ENCODE data around the gene TMEM143.
A peak's percentile ranks its signal among the peaks of the same experiment; 100 is the strongest.
"Not testable (repeated sequence)": the region's sequence is repeated elsewhere in the genome, so short reads cannot be mapped to it uniquely, and the experiment has no call there.

Gene TMEM143

DNA sequence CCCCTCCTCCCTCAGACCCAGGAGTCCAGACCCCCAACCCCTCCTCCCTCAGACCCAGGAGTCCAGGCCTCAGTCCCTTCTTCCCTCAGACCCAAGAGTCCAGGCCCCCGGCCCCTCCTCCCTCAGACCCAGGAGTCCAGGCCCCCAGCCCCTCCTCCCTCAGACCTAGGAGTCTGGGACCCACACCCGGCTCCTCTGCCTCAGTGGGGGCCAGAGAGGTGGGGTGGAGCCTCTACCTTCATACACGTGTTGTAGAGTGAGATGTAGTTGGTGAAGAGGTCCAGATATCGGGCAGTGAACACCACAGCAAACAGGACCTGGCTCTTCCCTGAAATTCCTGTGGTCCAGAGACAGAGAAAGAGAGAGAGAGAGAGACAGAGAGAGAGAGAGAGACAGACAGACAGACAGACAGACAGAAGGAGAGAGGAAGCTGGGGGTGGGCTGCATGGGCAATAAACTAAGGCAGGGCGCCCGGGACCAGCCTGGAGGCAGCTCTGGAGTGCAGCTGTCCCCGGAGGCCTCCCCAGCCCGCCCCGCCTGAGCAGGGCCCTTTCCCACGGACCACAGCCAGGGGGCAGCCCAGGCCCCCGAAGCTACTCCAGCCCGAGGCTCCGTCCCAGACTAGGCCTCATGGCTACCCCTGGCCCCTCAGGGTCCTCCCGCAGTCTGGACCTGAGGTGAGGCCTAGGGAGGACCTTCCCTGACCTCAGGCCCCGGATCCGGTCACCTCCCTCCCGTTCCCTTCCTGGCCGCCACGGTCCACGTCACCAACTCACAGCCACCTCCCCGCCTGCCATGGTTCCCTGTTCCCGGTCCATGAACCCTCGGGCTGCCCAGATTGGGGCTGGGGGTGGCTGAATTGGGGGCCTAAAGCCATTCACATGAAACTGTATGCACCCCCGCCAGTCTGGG, 26.7 kb upstream of the TMEM143 start:
- DNase-seq, result peak; percentile 58 to 59

- DNase-seq, result no peak
These were observed 23.2 kb upstream of the TMEM143 start for GRCh38 chr19:48386981-48387380.

- no peak for DNase-seq
These were observed 21.8 kb upstream of the TMEM143 start for GRCh38 chr19:48385461-48386087.

DNA sequence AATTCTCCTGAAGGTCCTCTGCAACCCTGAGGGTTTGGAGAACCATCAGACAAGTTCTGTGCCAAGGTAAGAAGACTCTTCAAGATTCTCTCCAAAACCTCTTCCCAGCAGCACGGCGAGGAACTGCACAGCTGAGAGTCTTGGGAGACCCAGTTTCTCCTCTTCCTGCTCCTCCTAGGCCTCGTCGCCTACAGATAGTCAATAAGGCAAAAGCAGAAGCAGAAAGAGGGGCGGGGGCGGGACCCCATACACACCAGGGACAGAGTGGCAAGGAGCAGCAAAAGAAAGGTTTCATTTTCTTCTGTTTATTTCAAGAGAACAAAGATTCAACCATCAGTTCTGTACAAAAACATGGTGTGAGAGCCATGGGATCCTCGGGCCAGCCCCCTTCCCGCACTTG, 18.5 kb upstream of the TMEM143 start:
- no peak for DNase-seq

DNA sequence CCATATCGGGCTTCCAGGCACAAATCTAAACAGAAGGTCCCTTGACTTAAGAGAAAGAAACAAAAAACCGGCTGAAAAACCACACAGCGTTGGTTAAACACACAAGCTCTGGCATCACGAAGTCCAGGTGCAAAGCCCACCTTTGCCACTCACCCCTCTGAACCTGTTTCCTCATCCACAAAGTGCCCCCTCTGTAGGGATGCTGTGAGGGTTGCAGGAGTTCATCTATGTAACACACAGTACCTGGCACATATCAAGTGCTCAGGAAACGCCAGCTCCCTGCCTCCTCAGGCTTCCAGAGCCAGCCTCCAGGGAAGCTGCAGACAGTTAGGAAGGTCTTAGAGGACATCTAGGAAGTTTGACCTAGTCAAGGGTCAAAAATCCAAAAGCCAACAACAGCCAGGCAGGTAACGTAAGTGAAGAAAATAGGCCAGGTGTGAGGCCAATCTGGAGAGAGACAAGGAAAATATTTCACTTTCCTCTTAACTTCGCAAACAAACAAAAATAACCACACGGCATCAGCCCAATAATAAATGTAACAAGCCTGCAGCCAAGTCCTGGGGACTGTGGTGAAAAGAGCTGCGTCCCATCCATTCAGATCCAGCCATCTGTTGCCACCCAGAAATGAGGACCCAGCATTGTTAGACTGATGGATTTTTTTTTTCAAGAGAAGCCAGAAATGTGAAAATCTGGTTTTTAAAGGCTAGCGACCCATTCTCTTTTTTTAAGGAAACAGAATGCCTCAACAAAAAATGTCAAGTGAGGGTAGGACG, 17.6 kb upstream of the TMEM143 start:
- DNase-seq, result no peak

DNA sequence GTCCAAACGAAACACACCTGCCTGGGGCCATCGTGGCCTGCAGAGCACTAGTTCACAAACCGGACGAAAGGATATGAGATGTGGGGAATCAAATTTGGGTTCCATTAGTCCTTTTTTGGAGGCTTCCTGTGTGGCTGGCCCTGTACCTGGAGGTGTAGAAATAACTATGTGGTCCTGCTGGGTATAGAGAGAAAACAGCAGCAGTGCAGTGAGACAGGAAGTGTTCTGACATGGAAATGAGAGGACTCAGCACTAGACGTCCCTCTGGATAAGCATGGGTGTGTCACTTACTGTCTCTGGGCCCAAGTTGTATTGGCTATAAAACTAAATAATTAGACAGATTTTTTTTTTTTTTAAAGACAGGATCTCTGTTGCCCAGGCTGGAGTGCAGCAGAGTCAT, 15.3 kb upstream of the TMEM143 start:
- no peak for DNase-seq

DNA sequence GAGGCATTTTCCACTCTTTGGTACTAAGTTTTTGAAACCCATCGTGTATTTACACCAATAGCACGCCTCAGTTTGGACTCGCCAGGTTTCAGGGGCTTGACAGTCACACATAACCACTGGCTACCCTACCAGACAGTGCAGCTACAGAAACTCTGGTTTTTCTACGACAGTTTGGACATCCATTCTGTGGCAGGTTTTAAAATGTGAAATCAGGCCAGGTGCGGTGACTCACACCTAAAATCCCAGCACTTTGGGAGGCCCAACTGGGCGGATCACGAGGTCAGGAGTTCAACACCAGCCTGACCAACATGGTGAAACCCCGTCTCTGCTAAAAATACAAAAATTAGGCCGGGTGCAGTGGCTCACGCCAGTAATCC, 14.4 kb upstream of the TMEM143 start:
- DNase-seq, result no peak

DNA sequence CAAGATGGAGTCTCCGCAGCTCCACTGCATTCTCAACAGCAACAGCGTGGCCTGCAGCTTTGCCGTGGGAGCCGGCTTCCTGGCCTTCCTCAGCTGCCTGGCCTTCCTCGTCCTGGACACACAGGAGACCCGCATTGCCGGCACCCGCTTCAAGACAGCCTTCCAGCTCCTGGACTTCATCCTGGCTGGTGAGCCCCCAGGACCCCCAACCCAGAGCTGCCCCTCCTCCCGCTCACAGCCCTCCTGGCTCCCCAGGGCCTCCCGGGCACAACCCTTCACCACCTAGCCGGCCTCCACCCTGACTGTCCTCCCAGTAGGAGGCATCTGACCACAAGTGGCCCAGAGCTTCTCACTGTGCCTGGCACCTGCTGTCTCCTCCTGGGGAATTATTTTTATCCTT, 9.8 kb upstream of the TMEM143 start:
- DNase-seq, result no peak

DNA sequence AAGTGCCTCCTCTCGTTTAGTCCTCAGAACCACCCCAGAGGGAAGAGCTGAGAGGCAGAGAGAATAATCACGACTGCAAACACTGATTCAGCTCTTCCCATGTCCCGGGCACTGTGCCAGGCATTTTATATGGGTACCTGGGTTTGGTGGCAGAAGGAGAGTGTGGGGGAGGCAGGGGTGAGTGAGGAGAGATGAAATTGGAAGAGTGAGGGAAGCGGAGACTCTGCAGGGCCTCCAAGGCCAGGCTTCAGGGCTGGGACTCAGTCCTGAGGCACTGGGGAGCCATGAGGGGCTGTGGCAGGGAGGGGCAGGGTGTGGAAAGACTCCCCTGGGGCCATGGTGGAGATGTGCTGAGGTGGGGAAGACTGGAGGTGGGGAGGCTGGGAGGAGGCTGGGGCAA, 9.2 kb upstream of the TMEM143 start:
- DNase-seq, result no peak

DNA sequence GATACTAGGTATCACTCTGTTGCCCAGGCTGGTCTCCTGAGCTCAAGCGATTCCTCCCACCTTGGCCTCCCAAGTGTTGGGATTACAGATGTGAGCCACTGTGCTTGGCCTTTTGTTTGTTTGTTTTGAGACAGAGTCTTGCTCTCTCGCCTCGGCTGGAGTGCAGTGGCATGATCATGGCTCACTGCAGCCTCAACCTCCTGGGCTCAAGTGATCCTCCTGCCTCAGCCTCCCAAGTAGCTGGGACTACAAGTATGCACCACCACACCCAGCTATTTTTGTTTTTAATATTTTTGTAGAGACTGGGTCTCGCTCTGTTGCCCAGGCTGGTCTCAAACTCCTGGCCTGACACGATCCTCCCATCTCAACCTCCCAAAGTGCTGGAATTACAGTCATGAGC, 8.0 kb upstream of the TMEM143 start:
- not testable (repeated sequence) for DNase-seq

GRCh38 chr19:48371367-48371766, 7.6 kb upstream of the TMEM143 start:
- DNase-seq, result no peak

DNA sequence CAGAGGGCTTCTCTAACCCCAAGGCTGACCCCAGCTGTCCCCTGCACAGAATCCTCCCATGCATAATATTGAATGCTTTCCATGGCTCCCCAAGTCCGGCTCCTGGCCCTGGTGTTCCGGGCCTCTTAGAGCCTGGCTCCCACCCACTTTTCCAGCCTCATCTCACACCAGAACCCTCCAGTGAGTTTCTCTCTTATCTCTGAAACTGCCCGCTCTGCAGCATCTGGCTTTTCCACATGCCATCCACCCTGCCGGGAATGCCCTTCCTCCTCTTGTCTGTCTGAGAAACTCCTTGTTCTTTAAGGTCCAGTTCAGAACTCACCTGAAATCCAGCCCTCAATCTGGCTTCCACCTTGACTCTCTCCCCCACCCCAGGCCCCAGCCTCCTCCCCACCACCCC, 7.2 kb upstream of the TMEM143 start:
- DNase-seq, result no peak

- DNase-seq, result no peak
These were observed 5.2 kb upstream of the TMEM143 start for GRCh38 chr19:48368936-48369335.

- DNase-seq, result no peak
These were observed 4.1 kb upstream of the TMEM143 start for GRCh38 chr19:48367855-48368254.

GRCh38 chr19:48365602-48366001, 1.9 kb upstream of the TMEM143 start:
- DNase-seq, result no peak

DNA sequence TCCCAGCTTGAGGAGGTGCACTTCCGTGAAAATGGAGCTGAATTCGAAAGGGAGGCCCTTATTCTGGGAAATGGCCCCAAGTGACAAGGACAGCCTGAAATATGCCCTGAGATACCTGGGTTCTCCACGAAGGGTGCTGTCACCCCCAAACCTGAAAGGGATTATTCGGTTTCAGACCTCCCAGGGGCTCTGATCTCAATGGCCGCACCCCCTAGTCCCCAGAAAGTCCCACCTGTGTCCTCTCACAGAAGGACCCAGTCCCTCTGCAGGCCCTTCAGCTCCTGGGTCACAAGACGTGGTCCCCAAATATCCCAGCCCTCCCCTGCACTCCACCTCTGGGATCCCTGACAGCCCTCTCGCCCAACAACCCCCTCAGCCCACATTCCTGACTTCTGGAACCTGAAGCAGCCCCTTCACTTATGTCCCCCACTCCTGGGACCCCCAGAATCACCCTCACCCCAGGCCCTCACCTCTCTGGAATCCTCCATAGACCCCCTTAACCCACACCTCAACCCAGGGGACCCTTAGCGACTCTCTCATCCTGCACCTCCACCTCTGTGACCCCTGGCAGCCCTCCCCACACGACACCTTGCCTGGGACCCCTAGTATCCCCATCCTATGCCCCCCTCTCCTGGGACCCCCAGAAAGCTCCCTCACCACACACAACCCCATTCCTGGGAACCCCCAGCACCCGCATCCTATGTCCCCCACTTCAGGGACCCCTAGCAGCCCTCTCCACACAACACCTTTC, 1.0 kb upstream of the TMEM143 start:
- no peak for DNase-seq

GRCh38 chr19:48363500-48363809, 285 bp downstream of the TMEM143 start:
- peak; percentile 9 to 22 for DNase-seq

DNA sequence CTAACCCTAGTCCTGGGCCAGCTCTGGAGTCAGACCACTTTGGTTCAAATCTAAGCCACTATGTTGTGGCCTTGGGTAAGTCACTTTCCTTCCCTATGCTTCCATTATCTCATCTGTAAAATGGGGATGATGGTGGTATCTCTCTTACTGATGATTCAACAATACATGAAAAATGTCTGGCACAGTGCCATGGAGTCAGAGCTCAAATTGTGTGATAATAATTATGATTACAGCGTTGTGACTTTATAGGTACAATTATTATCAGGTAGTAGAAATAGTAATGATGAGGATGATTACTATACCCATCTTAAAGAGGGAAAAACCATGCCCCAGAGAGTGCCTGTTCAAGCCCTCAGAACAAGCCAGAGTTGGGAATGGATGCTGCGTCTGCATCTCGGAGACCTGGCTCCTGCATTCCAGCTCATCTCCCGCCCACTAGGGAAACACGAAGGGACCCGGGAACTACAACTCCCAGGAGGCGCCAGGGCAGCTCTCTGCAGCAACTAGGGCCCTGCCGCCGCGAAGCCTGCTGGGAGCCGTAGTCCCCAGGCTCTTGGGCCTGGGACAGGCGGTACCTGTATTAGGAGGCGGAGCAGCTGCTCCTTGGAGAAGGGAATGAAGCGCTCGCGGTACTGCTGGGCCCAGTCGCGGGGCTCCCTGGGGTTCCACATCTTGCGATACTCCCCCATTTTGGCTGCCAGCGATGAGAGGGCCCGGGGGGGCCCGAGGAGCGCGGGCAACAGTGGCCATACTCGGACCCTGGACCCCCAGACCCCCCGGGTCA, 832 bp downstream of the TMEM143 start:
- peak; percentile 83 to 84 for DNase-seq

GRCh38 chr19:48361912-48362311, 1.8 kb downstream of the TMEM143 start:
- DNase-seq, result no peak

DNA sequence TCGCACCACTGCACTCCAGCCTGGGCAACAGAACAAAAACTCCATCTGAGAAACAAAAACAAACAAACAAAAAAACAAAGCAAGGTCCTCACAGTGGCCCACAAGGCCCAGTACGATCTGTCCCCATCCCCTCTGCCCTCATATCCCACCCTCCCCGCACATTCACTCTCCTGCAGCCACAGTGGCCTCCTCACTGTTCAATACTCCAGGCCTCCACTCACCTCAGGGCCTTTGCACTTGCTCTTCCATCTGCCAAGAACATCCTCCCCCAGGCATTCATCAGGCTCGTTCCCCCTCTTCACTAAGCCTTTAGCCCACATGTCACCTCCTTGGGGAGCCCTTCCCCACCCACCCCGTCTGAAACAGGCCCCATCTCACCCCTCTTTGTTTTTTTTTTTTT, 4.6 kb downstream of the TMEM143 start:
- no peak for DNase-seq

DNA sequence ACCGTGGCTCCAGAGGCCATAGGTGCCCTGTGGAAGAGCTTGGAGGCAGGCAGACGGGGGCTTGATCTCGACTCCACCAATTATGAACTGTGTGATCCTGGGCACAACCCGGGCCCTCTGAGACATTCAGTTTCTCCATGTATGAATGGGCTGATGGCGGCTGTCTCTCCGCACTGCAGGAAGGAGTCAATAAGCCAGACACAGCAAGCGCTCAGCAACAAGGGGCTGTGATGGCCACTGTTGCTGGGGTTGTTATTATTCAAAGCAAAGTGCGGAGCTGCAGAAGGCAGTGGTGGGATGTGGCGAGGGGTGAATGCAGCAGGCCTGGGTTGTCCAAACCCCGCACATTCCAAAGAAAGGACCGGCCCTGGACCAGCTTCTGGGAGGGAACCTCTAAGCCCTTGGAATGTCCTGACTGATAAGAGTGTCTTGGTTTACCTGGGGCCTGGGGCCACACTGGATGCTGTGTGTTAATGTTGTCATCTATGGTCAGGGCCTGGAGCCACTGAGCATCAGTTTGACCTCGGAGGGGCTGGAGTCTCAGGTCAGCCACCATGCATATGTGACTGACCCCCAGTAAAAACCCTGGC, 8.3 kb downstream of the TMEM143 start:
- DNase-seq, result no peak

Measured in activated CD4-positive, alpha-beta T cell treated with anti-CD3 and anti-CD28 coated beads, Interleukin-2, amount 50 U/mL, for 4 hours (primary cell).